HG03039 (cell line): ENCODE results near the gene CLIP2.
"Not testable (repeated sequence)": the region's sequence is repeated elsewhere in the genome, so short reads cannot be mapped to it uniquely, and the experiment has no call there.

ENCODE experiments used
- ATAC-seq: cut with Tn5 transposase; IDR thresholded peaks from one replicate; pipeline ENCODE4 v1.9.1; 2021; ENCODE audit warnings: mild to moderate bottlenecking, moderate library complexity; ENCODE audit not compliant: unreplicated experiment

Gene CLIP2

DNA sequence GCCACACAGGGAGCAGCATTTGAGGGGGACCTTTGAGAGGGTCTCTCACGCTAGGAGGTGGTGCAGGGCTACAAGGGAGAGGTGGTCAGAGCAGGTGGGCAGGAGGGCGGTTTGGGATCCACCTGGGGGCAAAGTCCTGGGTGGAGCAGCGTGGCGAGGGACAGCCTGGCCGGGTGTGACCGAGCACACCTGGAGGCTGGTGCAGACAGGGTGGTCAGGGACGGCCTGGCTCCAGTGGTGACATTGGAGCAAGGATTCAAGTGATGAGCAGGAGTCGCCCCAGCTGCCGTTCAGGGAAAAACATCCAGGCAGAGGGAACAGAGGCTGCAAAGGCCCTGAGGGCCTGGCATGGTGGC is 36.0 kb downstream of the CLIP2 start:
- ATAC-seq = no peak

DNA sequence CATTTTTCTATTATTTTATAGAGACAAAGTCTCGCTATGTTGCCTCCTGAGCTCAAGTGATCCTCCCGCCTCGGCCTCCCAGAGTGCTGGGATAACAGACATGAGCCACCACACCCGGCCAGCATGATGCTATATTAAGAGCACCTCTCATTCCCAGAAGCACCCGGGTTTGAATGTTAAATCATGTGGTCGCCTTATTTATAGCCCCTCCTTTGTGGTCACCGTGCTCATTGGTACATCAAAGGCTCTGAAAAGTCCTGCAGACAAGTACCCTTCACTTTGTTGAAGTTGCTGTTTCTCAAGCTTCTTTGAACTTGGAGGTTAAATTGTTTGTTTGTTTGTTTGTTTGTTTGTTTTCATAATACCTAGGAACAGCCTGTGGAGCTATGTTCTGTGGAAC is 40.0 kb downstream of the CLIP2 start:
- no peak for ATAC-seq

DNA sequence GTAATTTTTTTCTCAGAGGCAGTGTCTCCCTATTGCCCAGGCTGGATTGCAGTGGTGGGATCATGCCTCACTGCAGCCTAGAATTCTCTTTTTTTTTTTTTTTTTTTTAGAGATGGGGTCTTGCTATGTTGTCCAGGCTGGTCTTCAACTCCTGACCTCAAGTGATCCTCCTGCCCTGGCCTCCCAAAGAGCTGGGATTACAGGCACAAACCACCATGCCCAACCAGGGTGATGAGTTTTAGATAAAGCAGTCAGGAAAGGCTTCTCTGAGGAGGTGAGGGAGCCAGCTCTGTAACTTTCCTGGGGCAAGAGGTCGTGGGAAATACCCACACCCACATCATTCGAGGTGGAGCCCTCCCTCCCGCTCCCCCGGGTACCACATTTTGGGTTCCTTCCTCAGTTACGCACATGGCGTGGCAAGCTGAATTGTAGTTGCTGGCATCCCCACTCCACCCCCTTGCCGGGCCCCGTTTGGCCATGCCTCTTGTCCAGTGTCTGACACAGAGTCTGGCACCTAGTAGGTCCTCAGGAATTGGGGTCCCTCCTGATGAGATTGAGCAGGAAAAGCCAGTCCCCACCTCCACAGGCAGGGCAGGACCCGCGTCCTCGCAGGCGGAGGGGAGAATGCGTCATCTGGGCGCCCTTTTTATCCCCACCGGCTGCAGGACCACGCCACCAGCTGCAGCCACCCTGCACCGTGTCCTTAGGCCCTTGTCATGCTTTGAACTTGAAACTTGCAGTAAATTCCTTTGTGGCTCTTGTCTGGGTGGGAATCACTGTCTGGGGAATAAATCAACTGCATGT is 43.4 kb downstream of the CLIP2 start:
- no peak for ATAC-seq

DNA sequence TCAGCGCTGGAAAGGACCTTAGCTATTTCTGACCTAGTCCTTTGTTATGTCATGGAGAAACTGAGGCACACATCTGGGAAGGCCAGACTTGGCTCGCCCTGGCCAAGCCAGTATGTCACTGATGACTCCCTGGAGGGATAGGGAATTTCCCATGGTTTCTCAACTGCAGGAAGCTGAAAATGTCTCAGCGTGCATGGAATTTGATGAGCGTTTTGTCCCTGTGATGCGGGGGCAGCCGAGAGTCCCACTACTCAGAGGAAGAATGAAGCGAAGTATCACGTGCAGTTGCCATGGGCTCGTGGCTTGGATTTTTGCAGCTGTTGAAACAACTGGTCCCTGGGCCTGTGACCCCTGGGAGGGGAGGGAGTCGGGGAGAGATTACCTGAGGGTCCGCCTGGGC is 44.8 kb downstream of the CLIP2 start:
- no peak for ATAC-seq

DNA sequence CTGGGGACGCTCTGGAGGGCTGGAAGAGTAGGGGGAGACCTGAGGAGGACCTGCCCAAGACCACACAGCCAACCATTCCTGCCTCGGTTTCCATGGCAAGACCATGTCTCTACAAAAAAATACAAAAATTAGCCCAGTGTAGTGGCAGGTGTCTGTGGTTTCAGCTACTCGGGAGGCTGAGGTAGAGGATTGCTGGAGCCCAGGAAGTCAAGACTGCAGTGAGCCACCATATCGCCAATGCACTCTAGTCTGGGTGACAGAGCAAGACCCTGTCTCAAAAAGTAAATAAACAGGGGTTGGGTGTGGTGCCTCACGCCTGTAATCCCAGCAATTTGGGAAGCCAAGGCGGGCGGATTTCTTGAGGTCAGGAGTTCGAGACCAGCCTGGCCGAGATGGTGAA is 48.7 kb downstream of the CLIP2 start:
- no peak for ATAC-seq

DNA sequence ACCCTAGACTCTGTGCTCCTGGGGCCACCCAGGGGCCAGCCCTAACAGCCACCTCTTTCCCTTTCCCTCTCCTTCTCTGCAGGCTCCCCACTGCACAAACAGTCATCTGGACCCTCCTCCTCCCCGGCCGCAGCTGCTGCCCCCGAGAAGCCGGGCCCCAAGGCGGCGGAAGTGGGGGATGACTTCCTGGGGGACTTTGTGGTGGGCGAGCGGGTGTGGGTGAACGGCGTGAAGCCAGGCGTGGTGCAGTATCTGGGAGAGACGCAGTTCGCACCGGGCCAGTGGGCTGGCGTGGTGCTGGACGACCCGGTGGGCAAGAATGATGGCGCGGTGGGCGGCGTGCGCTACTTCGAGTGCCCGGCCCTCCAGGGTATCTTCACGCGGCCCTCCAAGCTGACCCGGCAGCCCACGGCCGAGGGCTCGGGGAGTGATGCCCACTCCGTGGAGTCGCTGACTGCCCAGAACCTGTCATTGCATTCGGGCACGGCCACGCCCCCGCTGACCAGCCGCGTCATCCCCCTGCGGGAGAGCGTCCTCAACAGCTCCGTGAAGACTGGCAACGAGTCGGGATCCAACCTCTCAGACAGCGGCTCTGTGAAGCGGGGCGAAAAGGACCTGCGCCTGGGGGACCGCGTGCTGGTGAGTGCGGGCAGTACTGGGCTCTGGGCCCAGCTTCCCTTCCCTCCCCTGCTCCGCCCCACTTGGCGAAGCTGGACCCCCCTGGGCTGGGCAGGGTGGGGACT is 49.3 kb downstream of the CLIP2 start:
- ATAC-seq = no peak

DNA sequence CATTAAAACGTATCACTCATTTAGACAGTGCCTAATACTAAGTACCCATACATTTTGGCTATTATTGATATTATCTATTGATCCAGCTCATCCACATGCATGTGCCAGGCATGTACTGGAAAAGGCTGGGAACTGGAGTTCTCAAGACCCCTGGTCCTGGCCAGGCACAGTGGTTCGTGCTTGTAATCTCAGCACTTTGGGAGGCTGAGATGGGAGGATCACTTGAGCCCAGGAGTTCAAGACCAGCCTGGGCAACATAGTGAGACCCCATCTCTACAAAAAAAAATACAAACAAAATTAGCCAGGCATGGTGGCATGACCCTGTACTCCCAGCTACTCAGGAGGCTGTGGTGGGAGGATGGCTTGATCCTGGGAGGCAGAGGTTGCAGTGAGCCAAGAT is 50.4 kb downstream of the CLIP2 start:
- not testable (repeated sequence) for ATAC-seq

DNA sequence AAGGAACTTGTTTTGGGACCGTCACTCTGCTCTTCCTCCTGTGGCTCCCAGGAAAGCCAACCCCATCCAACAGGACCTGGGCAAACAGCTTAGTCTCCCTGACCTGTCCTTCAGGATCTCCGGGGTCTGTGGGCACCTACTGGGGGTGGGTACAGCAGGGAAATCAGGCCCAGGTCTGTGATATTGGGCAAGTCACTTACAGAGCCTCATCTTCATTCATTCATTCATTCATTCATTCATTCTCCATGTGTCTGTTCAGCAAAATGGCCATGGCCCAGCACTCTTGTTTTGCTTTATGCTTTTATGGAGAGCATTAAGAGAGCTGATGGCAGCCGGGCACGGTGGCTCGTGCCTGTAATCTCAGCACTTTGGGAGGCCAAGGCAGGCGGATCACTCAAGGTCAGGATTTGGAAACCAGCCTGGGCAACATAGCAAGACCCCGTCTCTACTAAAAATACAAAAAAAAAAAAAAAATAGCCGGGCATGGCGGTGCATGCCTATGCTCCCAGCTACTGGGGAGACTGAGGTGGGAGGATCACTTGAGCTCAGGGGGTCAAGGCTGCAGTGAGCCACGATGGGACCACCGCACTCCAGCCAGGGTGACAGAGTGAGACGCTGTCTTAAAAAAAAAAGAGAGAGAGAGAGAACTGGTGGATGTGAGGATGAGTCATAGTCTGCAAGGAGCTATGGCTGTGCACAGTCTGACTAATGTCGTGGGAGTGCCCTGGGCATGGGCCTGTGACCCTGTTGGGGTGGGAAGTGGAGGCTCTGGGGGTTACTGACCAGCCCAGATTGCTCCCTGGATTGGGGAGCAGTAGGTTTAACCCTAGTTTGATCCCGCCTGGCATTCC is 54.3 kb downstream of the CLIP2 start:
- ATAC-seq = no peak

DNA sequence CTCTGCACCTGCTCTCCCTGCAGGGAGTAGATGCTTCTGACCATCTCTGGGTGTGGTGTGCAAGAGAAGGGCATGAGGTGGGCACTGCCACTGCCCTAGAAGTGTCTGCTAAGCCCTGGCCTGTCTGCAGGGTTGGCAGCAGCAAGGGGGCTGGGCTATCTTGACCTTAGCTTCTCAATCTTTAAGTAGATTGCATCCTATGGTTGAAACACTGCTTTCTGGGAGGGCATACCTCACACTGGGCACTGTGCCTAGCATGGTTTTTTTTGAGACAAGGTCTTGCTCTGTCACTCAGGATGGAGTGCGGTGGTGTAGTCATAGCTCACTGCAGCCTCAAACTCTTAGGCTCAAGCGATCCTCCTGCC is 54.9 kb downstream of the CLIP2 start:
- ATAC-seq = no peak

DNA sequence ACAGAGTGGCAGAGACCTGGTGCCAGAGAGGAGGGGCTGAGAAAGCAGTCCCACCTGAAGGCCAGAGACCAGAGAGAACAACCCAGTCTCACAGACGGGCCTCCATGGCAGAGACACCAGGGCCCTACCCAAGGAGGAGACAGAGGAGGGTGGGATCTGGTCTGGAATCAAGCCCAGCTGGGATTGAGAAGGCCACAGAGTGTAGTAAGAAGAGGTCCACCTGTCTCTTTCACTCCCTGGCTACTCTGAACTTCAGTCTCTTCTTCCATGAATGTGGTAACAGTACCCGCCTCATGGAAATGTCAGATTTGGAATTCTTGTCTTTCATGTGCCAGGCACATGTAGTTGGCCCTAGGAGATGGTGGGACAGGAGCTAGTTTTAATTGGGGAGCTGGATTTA is 55.6 kb downstream of the CLIP2 start:
- ATAC-seq = no peak

DNA sequence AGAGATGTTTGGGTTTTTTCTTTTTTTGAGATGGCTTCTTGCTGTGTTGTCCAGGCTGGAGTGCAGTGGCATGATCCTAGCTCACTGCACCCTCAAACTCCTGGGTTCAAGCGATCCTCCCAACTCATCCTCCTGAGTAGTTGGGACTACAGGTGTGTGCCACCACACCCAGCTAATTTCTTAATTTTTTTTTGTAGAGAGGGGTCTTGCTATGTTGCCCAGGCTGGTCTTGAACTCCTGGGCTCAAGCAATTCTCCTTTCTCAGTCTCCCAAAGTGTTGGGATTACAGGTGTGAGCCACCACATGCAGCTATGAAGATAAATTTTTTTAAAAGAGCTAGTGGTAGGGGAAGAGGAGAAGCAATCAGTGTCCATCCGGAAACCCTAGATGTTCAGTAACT is 56.8 kb downstream of the CLIP2 start:
- no peak for ATAC-seq

DNA sequence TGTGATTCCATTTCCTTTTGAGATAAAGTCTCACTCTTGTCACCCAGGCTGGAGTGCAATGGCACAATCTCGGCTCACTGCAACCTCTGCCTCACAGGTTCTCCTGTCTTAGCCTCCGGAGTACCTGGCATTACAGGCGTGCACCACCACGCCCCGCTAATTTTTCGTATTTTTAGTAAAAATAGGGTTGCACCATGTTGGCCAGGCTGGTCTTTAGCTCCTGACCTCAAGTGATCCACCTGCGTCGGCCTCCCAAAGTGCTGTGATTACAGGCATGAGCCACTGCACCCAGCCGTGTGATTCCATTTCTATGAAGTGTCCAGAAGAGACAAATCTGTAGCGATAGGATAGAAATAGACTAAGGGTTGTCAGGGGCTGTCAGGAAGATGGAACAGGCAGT is 60.4 kb downstream of the CLIP2 start:
- ATAC-seq = no peak

DNA sequence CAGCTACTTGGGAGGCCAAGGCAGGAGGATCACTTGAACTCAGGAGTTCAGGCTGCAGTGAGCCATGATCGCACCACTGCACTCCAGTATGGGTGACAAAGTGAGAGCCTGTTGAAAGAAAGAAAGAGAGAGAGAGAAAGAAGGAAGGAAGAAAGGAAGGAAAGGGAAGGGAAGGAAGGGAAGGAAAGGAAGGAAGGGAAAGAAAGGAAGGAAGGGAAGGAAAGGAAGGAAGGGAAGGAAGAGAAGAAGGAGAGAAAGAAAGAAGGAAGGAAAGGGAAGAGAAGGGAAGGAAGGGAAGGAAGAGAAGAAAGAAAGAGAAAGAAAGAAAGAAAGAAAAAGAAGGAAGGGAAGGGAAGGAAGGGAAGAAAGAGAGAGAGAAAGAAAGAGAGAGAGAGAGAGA is 61.5 kb downstream of the CLIP2 start:
- no peak for ATAC-seq

DNA sequence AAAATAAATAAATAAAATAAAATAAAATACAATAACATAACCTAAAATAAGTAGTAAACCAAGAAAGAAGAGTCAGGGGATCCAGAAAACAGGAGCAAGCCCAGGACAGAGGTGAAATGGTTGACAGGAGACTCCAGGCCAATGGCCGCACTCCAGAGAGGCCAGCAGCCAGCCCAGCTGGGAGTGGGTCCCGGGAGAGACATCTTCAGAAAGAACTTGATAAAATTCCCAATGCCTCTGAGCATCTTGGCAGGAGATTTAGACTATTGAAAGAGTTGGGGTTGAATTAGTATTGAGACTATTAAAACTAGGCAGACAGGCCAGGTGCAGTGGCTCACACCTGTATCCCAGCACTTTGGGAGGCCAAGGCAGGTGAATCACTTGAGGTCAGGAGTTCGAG is 62.6 kb downstream of the CLIP2 start:
- ATAC-seq = no peak

DNA sequence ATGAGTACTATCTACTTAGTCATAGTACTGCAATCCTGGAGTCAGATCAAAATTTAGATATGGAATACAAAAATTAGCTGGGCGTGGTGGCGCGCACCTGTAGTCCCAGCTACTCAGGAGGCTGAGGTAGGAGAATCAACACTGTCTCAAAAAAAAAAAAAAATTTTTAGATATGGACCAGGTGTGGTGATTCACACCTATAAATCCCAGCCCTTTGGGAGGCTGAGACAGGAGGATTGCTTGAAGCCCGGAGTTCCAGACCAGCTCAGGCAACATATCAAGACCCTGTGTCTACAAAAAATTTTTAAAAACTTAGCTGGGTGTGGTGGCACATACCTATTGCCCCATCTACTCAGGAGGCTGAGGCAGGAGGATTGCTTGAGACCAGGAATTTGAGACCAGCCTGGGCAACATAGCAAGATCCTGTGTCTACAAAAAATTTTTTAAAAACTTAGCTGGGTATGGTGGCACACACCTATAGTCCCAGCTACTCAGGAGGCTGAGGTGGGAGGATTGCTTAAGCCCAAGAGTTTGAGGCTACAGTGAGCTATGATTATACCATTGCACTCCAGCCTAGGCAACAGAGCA is 63.4 kb downstream of the CLIP2 start:
- not testable (repeated sequence) for ATAC-seq

DNA sequence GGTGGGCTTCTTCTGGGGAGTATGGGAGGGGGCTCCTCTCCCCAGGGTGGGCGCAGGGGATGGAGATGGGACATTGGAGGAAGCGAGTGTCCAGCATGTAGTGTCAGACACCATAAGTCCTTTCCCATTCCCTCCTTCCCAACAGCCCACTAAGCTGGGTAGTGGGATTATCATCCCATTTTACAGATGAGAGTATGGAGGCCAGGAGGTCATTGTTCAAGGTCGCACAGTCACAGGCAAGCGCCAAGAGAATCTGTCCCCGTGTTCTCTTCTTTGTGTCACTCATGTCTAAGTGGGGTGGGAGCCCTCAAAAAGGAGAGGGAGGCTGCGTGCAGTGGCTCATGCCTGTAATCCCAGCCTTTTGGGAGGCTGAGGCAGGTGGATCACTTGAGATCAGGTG is 64.8 kb downstream of the CLIP2 start:
- no peak for ATAC-seq

DNA sequence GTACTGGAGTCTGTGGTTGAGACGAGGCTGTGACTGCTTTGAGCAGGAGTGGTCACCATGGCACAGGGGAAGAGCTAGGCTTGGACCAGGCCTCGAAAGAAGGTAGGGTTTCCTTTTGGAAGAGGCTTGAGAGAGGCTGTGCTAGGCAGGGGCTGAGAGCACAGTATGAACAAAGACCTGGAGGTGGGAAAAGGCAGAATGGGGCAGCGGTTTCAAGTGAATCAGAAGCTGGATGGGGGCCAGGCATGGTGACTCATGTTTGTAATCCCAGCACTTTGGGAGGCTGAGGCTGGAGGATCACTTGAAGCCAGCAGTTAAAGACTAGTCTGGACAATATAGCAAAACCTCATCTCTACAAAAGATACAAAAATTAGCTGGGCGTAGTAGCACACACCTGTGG is 65.9 kb downstream of the CLIP2 start:
- ATAC-seq = no peak

DNA sequence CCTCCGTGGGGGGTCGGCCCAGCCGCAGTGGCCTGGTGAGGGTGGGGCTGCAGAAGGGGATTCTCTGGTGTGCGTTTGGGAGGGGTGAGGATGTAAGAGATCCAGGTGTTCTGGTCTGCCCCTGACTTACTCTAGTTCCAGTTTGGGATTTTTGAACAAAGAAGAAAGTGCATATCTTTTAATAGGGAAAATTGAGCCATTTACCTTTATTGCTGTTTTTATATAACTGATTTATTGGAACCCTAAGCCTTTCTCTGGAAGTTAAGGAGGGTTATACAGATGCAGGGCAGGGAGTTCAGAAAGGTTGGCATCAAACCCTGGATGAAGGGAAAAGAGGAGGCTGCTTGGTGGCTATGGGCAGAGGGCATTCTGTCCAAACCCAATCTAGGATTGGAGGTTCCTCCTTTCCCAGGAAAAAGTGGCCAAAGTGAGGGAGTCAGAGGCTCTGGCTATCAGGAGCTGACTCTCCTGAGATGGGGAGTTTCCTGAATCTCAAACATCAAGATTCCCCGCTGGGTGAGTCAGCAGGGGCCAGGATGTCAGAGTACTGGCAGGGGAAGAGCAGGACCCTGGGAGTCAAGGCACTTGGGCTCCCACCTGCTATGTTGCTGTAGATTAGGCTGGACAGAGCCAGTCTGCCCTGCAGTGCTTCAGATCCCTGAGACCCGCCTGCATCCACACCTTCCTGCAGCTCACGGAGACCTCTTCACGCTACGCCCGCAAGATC is 67.5 kb downstream of the CLIP2 start:
- no peak for ATAC-seq

DNA sequence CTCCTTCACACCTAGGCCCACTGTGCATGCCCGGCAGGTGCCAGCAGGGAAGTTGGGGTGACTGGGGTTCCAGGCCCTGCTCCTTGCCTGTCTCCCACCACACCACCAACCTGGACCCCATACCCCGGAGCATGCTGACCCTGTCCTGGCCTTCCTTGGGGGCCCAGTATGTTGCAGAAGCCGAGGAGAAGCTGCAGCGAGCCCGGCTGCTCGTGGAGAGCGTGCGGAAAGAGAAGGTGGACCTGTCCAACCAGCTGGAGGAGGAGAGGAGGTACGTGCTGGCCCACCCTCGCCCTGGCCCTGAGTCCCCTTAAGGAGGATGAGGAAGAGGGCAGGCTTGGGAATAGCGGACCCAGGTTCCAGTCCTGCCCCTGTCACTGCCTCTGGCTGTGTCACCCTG is 70.8 kb downstream of the CLIP2 start:
- no peak for ATAC-seq

DNA sequence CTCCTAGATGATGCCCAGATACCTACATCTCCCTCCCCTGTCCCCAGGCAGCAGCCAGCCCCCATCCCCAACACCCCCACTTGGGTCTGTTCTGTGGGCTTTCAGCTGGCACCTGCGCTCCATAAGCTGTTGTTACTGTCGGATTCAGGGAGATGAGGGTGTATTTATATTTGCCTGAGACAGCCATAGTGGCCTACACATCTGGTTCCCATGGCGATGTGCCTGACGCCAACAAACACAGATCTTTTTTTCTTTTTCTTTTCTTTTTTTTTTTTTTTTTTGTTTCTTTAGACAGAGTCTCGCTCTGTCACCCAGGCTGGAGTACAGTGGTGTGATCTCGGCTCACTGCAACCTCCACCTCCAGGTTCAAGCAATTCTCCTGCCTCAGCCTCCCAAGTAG is 73.1 kb downstream of the CLIP2 start:
- ATAC-seq = no peak

DNA sequence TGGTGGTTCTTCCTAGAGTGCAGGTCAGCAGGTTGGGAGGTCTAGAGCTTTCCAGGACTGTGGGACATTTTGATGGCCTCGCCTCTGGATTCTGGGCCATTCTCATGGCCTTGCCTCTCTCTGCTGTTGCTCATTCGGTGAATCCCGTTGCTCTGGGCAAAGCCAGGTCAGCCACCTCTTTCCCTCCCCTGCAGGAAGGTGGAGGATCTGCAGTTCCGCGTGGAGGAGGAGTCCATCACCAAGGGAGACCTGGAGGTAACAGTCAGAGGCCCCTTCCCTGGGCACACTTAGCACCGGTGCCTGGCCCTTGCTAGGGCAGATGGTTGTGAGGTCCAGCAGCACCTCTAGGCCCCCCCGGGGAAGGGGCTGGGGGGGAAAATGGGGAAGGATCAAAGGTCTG is 74.9 kb downstream of the CLIP2 start:
- no peak for ATAC-seq
